NCI-H524 treated with DMSO at 0.1 percent for 48 hours (cell line): ENCODE results near the gene ZBTB20.

ENCODE experiments used
- DNase-seq: peaks from one replicate; lab custom pipeline; 2025; lab: John Stamatoyannopoulos, UW

Gene ZBTB20

GRCh38 chr3:115019900-115020299 lies 127.2 kb downstream of the ZBTB20 start:
- no peak for DNase-seq

- no peak for DNase-seq
Measured at GRCh38 chr3:115018694-115019093, 128.4 kb downstream of the ZBTB20 start.

- no peak for DNase-seq
Measured at GRCh38 chr3:115007966-115008365, 139.1 kb downstream of the ZBTB20 start.

- DNase-seq, result no peak
Measured at GRCh38 chr3:115004201-115005140, 142.6 kb downstream of the ZBTB20 start.

- DNase-seq, result no peak
Measured at GRCh38 chr3:114998971-114999579, 148.0 kb downstream of the ZBTB20 start.

GRCh38 chr3:114994554-114995341 lies 152.3 kb downstream of the ZBTB20 start:
- no peak for DNase-seq

- DNase-seq, result no peak
Measured at GRCh38 chr3:114985776-114986175, 161.3 kb downstream of the ZBTB20 start.

GRCh38 chr3:114983248-114983647 lies 163.8 kb downstream of the ZBTB20 start:
- no peak for DNase-seq

- DNase-seq, result no peak
Measured at GRCh38 chr3:114974387-114974786, 172.7 kb downstream of the ZBTB20 start.

GRCh38 chr3:114973536-114973935 lies 173.6 kb downstream of the ZBTB20 start:
- DNase-seq, result no peak

GRCh38 chr3:114967168-114967567 lies 179.9 kb downstream of the ZBTB20 start:
- DNase-seq, result no peak

GRCh38 chr3:114962189-114962588 lies 184.9 kb downstream of the ZBTB20 start:
- DNase-seq, result no peak

GRCh38 chr3:114958930-114959329 lies 188.2 kb downstream of the ZBTB20 start:
- DNase-seq, result no peak

GRCh38 chr3:114953800-114954199 lies 193.3 kb downstream of the ZBTB20 start:
- DNase-seq, result no peak

GRCh38 chr3:114953215-114953799 lies 193.8 kb downstream of the ZBTB20 start:
- DNase-seq, result no peak

GRCh38 chr3:114942773-114943172 lies 204.3 kb downstream of the ZBTB20 start:
- DNase-seq, result no peak

GRCh38 chr3:114941626-114942309 lies 205.3 kb downstream of the ZBTB20 start:
- DNase-seq, result no peak

- DNase-seq, result no peak
Measured at GRCh38 chr3:114939920-114940319, 207.2 kb downstream of the ZBTB20 start.

- no peak for DNase-seq
Measured at GRCh38 chr3:114933407-114933806, 213.7 kb downstream of the ZBTB20 start.

- no peak for DNase-seq
Measured at GRCh38 chr3:114929971-114930732, 216.9 kb downstream of the ZBTB20 start.
